ENCODE results near the gene POU2F1. TPM values are rescaled to one million over a fixed set of nuclear protein-coding genes. Genes with fewer than 3 reads are reported as not detected.

Gene POU2F1
- total RNA-seq (2022; extraction: Qiagen RNA extraction): 3.4 to 5.3 TPM (median 3.8 TPM) in 5 replicates

DNA sequence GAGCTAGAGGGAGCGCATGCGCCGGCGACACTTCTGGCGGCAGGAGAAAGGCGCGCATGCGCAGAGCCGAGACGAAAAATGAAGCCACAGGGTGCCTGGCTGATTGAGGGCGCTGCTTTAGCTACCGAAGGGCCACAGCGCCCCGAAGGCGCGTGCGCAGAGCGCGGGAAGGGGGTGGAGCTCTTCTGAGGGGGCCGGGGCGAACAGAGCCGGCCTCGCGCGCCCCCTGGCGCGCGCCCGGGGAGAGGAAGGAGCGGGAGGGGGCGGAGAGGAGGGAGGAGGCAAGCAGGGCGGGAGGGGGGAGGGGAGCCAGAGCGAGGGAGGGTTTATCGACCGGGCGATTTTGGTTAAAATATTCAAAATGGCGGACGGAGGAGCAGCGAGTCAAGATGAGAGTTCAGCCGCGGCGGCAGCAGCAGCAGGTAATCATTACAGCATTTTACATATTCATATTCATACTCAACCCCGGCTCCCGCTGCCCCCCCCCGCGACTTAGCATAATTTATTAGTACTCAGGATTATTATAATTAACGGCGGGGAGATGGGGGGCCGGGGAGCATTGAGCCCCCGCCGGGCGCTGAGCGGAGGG is at the start of gene POU2F1:
Gene POU2F1, plus strand, starts transcription at position 350 of the 589 bp plus-strand sequence. Its CDS starts 12 bp downstream, at position 362.

Other genes with a start within 250 kb of the POU2F1 start
- gene ILDR2, start 245.3 kb upstream of the POU2F1 start, total RNA-seq (2022; extraction: Qiagen RNA extraction): 0.01 to 0.06 TPM (median 0.02 TPM) in 4 of 5 replicates, not detected in the other
- gene MAEL, start 231.6 kb upstream of the POU2F1 start, total RNA-seq (2022; extraction: Qiagen RNA extraction): not detected in 5 replicates
- gene GPA33, start 130.5 kb upstream of the POU2F1 start, total RNA-seq (2022; extraction: Qiagen RNA extraction): 0.05 TPM in 1 of 5 replicates, not detected in the others
- gene STYXL2, start 126.8 kb upstream of the POU2F1 start, total RNA-seq (2022; extraction: Qiagen RNA extraction): not detected in 5 replicates